OCI-LY3 (cell line): Measurements from ENCODE around the gene HNRNPA1.

ENCODE experiments used
- EZH2phosphoT487 ChIP-seq: fragments of 200-600 bp; shearing (Covaris generic); IDR thresholded peaks from 2 replicates; pipeline ENCODE4 v1.6.1; 2018; ENCODE audit warnings: antibody characterized with exemption, mixed run types, low read depth
- TF ChIP-seq, protein P1 (sequence below): fragments of 200-600, 300-600 bp; sonication (generic); IDR thresholded peaks from 2 replicates; pipeline ENCODE4 v1.5.1; 2014; ENCODE audit warnings: antibody characterized with exemption, low read length, low read depth

DNA sequence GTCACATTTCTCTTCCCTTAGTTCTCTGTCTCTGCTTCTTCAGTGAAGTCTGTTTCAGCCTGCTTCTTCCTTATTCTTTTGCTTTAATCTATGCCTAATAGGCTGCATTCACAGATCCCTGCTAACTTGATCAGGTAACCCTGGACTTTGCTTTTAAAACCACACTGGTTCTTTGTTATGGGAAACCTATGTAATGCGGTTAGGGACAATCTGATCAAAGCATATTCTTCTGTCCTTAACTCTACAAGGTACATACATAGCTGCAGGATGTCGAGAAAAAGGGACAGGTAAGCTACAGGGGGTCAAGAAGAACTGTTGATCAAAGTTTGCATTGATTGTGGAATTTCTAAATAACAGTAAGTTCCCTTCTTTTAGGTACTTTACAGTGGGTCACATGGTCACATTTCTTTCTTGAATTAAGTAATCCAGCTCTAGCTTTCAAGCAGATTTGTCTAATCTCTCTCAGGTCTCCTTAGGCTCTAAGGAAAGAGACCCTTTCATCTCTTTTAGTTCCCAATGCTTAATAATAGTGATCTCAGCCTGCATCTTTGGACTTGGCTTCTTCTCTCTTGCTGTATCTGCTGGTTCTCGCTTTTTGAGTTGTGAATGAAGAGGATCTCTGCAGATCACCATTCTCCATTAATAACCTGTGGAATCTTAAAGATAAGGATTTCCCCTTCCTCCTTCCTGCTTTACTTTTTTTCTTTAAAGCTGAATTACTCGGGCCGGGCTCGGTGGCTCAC lies 48.2 kb downstream of the HNRNPA1 start:
- TF ChIP-seq, protein P1, sequence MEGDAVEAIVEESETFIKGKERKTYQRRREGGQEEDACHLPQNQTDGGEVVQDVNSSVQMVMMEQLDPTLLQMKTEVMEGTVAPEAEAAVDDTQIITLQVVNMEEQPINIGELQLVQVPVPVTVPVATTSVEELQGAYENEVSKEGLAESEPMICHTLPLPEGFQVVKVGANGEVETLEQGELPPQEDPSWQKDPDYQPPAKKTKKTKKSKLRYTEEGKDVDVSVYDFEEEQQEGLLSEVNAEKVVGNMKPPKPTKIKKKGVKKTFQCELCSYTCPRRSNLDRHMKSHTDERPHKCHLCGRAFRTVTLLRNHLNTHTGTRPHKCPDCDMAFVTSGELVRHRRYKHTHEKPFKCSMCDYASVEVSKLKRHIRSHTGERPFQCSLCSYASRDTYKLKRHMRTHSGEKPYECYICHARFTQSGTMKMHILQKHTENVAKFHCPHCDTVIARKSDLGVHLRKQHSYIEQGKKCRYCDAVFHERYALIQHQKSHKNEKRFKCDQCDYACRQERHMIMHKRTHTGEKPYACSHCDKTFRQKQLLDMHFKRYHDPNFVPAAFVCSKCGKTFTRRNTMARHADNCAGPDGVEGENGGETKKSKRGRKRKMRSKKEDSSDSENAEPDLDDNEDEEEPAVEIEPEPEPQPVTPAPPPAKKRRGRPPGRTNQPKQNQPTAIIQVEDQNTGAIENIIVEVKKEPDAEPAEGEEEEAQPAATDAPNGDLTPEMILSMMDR: no peak
- no peak for TF ChIP-seq EZH2phosphoT487
